GM12878 (cell line): ENCODE measurements around the gene RFX5. TPM values are rescaled to one million over a fixed set of nuclear protein-coding genes. Genes with fewer than 3 reads are reported as not detected.

Experiments
- ASH2L ChIP-seq: fragments of 300-600, 200-600 bp; sonication (generic); IDR thresholded peaks from 2 replicates; pipeline ENCODE4 v1.6.1; 2017; ENCODE audit warnings: low read depth, mild to moderate bottlenecking, borderline replicate concordance
- DPF2 ChIP-seq: fragments of 450-650 bp; IDR thresholded peaks from 2 replicates; pipeline ENCODE4 v1.6.1; 2017; ENCODE audit warnings: mild to moderate bottlenecking
- ESRRA ChIP-seq: IDR thresholded peaks from 2 replicates; pipeline ENCODE4 v1.6.1; 2012; ENCODE audit warnings: mild to moderate bottlenecking, low read length, improper control_type of control experiment
- HDAC2 ChIP-seq: fragments of 200-600 bp; sonication (generic); IDR thresholded peaks from 2 replicates; pipeline ENCODE4 v1.6.1; 2017
- SIX5 ChIP-seq: IDR thresholded peaks from 2 replicates; pipeline ENCODE4 v1.6.1; 2011; ENCODE audit warnings: mild to moderate bottlenecking, low read depth, low read length, moderate library complexity; ENCODE audit not compliant: severe bottlenecking
- STAT1 ChIP-seq: fragments of 450-650 bp; conservative IDR thresholded peaks from 2 replicates; pipeline ENCODE4 v1.6.1; 2014; ENCODE audit warnings: antibody characterized with exemption, mild to moderate bottlenecking
- polyA plus RNA-seq, 11 experiments: library from polyadenylated mRNA; depleted of rRNA in 4 of 11; unstranded in 6 of 11; stranded (reverse) in 5 of 11; fragments of >200 nt; fragmentation: Nextera tagmentation in 4 of 11; fragmentation: Illumina TruSeq in 1 of 11; extraction: Ambion mirVana in 4 of 11; extraction: Trizol in 1 of 11; gene quantifications; 1 replicate in 1 of 11; 2 replicates in 10 of 11; pipeline versions ENCODE4 v1.2.1 to v1.2.3, GENCODE V29; 2011 to 2016; ENCODE audit warnings: inconsistent platforms in 2 of 11, missing spikeins in 2 of 11, low read depth in 1 of 11
- total RNA-seq, 4 experiments: library from RNA; depleted of rRNA in 3 of 4; stranded (reverse); fragments of >200 nt in 3 of 4; fragmentation: Illumina TruSeq in 1 of 4; extraction: Trizol in 1 of 4; gene quantifications; 2 replicates each; pipeline versions ENCODE4 v1.2.1 to v1.2.3, GENCODE V29; 2013 to 2021
- TF ChIP-seq, protein P1 (sequence below): fragments of 450-650 bp; IDR thresholded peaks from 2 replicates; pipeline ENCODE4 v1.6.1; 2017; ENCODE audit warnings: mild to moderate bottlenecking, moderate library complexity
- TF ChIP-seq, protein P2 (sequence below): IDR thresholded peaks from 2 replicates; pipeline ENCODE4 v1.6.1; 2012; ENCODE audit warnings: low read depth, low read length, improper control_type of control experiment
- TF ChIP-seq, protein P3 (sequence below): fragments of 450-650 bp; IDR thresholded peaks from 2 replicates; pipeline ENCODE4 v1.6.1; 2017; ENCODE audit warnings: borderline replicate concordance
- TF ChIP-seq, protein P4 (sequence below): fragments of 450-650 bp; conservative IDR thresholded peaks from 2 replicates; pipeline ENCODE4 v1.6.1; 2017; ENCODE audit warnings: mild to moderate bottlenecking, moderate library complexity
- TF ChIP-seq, protein P5 (sequence below): IDR thresholded peaks from 2 replicates; pipeline ENCODE4 v1.6.1; 2012; ENCODE audit warnings: low read depth, low read length, improper control_type of control experiment
- TF ChIP-seq, protein P6 (sequence below): fragments of 150-350 bp; IDR thresholded peaks from 2 replicates; pipeline ENCODE4 v1.6.1; 2014; ENCODE audit warnings: mild to moderate bottlenecking, low read depth, low read length

The RFX5 gene
- total and polyA plus RNA-seq, 10 of the 15 experiments (the other 5 are each of a cell fraction or from before 2014, with no cell fraction given): 14.1 to 198 (median 124) TPM

DNA sequence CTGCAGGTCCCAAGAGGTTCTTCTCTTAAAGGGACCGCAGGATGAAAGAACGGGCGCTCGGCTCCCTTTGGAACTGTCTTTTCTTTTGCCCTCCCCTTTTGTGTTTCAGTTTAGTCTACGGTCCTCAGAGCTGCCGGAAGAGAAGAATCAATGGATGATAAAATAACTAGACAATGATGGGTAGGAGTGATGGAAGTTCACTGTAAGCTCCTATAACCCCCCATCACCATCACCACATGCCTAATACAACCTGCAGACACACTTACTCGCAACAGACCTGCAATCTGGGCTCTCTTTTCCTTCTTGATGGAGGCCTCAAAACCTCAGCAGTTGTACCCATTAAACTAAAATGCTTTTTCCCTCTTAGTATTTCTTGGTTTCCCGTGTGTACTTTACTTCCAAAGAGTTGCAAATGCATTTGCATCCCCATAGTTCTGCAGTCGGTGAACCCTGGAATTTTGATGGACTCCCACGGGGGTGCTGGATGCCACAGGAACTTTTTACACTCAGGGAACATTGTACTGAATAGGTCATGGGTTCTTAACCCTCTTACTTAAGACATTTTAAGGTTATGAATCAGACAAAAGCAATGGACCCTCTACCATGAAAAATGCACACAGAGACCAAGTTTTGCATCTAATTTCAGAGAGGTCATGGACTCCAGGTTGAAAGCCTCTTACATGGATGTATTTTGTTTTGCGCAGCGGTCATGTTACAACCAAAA lies 633 bp upstream of the RFX5 start (continued):
- TF ChIP-seq, protein P1, sequence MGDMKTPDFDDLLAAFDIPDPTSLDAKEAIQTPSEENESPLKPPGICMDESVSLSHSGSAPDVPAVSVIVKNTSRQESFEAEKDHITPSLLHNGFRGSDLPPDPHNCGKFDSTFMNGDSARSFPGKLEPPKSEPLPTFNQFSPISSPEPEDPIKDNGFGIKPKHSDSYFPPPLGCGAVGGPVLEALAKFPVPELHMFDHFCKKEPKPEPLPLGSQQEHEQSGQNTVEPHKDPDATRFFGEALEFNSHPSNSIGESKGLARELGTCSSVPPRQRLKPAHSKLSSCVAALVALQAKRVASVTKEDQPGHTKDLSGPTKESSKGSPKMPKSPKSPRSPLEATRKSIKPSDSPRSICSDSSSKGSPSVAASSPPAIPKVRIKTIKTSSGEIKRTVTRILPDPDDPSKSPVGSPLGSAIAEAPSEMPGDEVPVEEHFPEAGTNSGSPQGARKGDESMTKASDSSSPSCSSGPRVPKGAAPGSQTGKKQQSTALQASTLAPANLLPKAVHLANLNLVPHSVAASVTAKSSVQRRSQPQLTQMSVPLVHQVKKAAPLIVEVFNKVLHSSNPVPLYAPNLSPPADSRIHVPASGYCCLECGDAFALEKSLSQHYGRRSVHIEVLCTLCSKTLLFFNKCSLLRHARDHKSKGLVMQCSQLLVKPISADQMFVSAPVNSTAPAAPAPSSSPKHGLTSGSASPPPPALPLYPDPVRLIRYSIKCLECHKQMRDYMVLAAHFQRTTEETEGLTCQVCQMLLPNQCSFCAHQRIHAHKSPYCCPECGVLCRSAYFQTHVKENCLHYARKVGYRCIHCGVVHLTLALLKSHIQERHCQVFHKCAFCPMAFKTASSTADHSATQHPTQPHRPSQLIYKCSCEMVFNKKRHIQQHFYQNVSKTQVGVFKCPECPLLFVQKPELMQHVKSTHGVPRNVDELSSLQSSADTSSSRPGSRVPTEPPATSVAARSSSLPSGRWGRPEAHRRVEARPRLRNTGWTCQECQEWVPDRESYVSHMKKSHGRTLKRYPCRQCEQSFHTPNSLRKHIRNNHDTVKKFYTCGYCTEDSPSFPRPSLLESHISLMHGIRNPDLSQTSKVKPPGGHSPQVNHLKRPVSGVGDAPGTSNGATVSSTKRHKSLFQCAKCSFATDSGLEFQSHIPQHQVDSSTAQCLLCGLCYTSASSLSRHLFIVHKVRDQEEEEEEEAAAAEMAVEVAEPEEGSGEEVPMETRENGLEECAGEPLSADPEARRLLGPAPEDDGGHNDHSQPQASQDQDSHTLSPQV: no peak
- TF ChIP-seq, protein P2, sequence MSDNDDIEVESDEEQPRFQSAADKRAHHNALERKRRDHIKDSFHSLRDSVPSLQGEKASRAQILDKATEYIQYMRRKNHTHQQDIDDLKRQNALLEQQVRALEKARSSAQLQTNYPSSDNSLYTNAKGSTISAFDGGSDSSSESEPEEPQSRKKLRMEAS: no peak
- no peak for TF ChIP-seq SIX5
- TF ChIP-seq, protein P3, sequence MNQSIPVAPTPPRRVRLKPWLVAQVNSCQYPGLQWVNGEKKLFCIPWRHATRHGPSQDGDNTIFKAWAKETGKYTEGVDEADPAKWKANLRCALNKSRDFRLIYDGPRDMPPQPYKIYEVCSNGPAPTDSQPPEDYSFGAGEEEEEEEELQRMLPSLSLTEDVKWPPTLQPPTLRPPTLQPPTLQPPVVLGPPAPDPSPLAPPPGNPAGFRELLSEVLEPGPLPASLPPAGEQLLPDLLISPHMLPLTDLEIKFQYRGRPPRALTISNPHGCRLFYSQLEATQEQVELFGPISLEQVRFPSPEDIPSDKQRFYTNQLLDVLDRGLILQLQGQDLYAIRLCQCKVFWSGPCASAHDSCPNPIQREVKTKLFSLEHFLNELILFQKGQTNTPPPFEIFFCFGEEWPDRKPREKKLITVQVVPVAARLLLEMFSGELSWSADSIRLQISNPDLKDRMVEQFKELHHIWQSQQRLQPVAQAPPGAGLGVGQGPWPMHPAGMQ: no peak
- TF ChIP-seq, protein P4, sequence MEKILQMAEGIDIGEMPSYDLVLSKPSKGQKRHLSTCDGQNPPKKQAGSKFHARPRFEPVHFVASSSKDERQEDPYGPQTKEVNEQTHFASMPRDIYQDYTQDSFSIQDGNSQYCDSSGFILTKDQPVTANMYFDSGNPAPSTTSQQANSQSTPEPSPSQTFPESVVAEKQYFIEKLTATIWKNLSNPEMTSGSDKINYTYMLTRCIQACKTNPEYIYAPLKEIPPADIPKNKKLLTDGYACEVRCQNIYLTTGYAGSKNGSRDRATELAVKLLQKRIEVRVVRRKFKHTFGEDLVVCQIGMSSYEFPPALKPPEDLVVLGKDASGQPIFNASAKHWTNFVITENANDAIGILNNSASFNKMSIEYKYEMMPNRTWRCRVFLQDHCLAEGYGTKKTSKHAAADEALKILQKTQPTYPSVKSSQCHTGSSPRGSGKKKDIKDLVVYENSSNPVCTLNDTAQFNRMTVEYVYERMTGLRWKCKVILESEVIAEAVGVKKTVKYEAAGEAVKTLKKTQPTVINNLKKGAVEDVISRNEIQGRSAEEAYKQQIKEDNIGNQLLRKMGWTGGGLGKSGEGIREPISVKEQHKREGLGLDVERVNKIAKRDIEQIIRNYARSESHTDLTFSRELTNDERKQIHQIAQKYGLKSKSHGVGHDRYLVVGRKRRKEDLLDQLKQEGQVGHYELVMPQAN: no peak
- no peak for TF ChIP-seq DPF2
- no peak for TF ChIP-seq ASH2L
- TF ChIP-seq, protein P5, sequence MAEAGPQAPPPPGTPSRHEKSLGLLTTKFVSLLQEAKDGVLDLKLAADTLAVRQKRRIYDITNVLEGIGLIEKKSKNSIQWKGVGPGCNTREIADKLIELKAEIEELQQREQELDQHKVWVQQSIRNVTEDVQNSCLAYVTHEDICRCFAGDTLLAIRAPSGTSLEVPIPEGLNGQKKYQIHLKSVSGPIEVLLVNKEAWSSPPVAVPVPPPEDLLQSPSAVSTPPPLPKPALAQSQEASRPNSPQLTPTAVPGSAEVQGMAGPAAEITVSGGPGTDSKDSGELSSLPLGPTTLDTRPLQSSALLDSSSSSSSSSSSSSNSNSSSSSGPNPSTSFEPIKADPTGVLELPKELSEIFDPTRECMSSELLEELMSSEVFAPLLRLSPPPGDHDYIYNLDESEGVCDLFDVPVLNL: no peak
- TF ChIP-seq HDAC2: no peak
- no peak for TF ChIP-seq ESRRA
- TF ChIP-seq, protein P6, sequence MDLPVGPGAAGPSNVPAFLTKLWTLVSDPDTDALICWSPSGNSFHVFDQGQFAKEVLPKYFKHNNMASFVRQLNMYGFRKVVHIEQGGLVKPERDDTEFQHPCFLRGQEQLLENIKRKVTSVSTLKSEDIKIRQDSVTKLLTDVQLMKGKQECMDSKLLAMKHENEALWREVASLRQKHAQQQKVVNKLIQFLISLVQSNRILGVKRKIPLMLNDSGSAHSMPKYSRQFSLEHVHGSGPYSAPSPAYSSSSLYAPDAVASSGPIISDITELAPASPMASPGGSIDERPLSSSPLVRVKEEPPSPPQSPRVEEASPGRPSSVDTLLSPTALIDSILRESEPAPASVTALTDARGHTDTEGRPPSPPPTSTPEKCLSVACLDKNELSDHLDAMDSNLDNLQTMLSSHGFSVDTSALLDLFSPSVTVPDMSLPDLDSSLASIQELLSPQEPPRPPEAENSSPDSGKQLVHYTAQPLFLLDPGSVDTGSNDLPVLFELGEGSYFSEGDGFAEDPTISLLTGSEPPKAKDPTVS: no peak
- 0 out of 2 replicates have a peak, but pooled peaks have one; percentile 58 for TF ChIP-seq STAT1
